A172 (cell line): Measurements from ENCODE around the gene P2RY10. TPM values are rescaled to one million over a fixed set of nuclear protein-coding genes. Genes with fewer than 3 reads are reported as not detected.

ENCODE experiments used
- total RNA-seq: library from RNA; depleted of rRNA; stranded (reverse); fragments of >200 nt; shearing (Covaris generic); gene quantifications from 2 replicates; pipeline ENCODE4 v1.2.3, GENCODE V29; 2014; rRNA removed

P2RY10 gene
- total RNA-seq, 1 experiment from 2014 or later: not detected

Other genes with a start within 250 kb of the P2RY10 start
- gene LPAR4, start 197.7 kb upstream of the P2RY10 start, total RNA-seq: 0.07 TPM in 1 of 2 replicates, not detected in the other
- gene GPR174, start 199.3 kb downstream of the P2RY10 start, total RNA-seq: not detected in 2 replicates